Upper lobe of right lung (tissue), 1 donor: ENCODE data around the gene HERC3. TPM values are rescaled to one million over a fixed set of nuclear protein-coding genes. Genes with fewer than 3 reads are reported as not detected.
A peak's percentile ranks its signal among the peaks of the same experiment; 100 is the strongest.

Source experiments
- ATAC-seq: fragments of 200-7000 bp; cut with Tn5 transposase; one replicate; pipeline ENCODE4 v1.9.1; 2020; ENCODE audit warnings: mild to moderate bottlenecking, moderate library complexity
- DNase-seq: peaks from one replicate; pipeline ENCODE4 v3.0.0-alpha.2; 2020
- H3K27ac ChIP-seq: fragments of 200-600 bp; one replicate; pipeline ENCODE4 v1.8.0; 2022
- H3K27me3 ChIP-seq: fragments of 200-600 bp; one replicate; pipeline ENCODE4 v1.8.0; 2022; ENCODE audit warnings: mild to moderate bottlenecking
- H3K36me3 ChIP-seq: fragments of 200-600 bp; one replicate; pipeline ENCODE4 v1.8.0; 2022
- H3K4me1 ChIP-seq: fragments of 200-600 bp; one replicate; pipeline ENCODE4 v1.8.0; 2022
- H3K4me3 ChIP-seq: fragments of 200-600 bp; one replicate; pipeline ENCODE4 v1.8.0; 2022; ENCODE audit warnings: mild to moderate bottlenecking
- H3K9me3 ChIP-seq: fragments of 200-600 bp; one replicate; pipeline ENCODE4 v1.8.0; 2022
- CTCF ChIP-seq: fragments of 200-600 bp; IDR thresholded peaks from one replicate; pipeline ENCODE4 v1.8.0; 2022; ENCODE audit warnings: antibody characterized with exemption
- intact Hi-C: fragments of 100-400 bp; cut with DNase I; formaldehyde crosslinking; loops from one replicate; pipeline ENCODE4 v1.11.0; 2022
- total RNA-seq: library from RNA; stranded (reverse); fragmentation: NEBNext Ultra II Directional; extraction: Animal tissue kit (Norgen Biotek cat#: 25700); gene quantifications from one replicate; pipeline ENCODE4 v1.2.1, GENCODE V29; 2021
- donor health status: DM: no; HTN: yes; CAD: no; lungs with severe emphysema.

The HERC3 gene
- total RNA-seq, 1 donor from 2014 or later = 50.0 TPM

GRCh38 chr4:88757067-88757466, 164.8 kb downstream of the HERC3 start:
- Histone ChIP-seq H3K27me3 (no peaks in the 10 kb centered on the region), H3K9me3 (no peaks in the 10 kb centered on the region), H3K4me3 (peak overlapping the region; percentile 22), H3K36me3 (peaks cover 15% of the 10 kb centered on the region), H3K4me1 (no peaks in the 10 kb centered on the region), H3K27ac (no peak overlapping the region)
- TF ChIP-seq CTCF = no peak
- DNase-seq (no peak), ATAC-seq (no peak)
- intact Hi-C loops = no loop called here

- Histone ChIP-seq H3K4me3 (peak overlapping the region; percentile 22), H3K9me3 (no peaks in the 10 kb centered on the region), H3K4me1 (no peaks in the 10 kb centered on the region), H3K27ac (no peak overlapping the region), H3K27me3 (no peaks in the 10 kb centered on the region), H3K36me3 (peaks cover 15% of the 10 kb centered on the region)
- no peak for TF ChIP-seq CTCF
- DNase-seq (no peak), ATAC-seq (no peak)
- intact Hi-C loops = no loop called here
Observed at GRCh38 chr4:88757776-88758175, 165.5 kb downstream of the HERC3 start.

Other genes with a start within 250 kb of the HERC3 start
- gene HERC6, start 213.6 kb upstream of the HERC3 start, total RNA-seq = 13.0 TPM
- 18.4 TPM for gene HERC5, start 135.4 kb upstream of the HERC3 start, total RNA-seq
- 67.9 TPM for gene PYURF, start 68.7 kb upstream of the HERC3 start, total RNA-seq
- 3.2 TPM for gene NAP1L5, start 105.3 kb downstream of the HERC3 start, total RNA-seq